Right atrium auricular region (tissue), 2 donors: ENCODE measurements around the gene SACM1L. TPM values are rescaled to one million over a fixed set of nuclear protein-coding genes. Genes with fewer than 3 reads are reported as not detected.

ENCODE experiments used
- DNase-seq: peaks from one replicate; pipeline ENCODE4 v3.0.0-alpha.2; 2019; ENCODE audit warnings: low spot score
- H3K27ac ChIP-seq, 2 donors: fragments of 200-600 bp; sonication (generic); 1 replicate in 1 of 2; 2 replicates in 1 of 2; pipeline ENCODE4 v1.5.1; 2016 to 2019
- H3K27me3 ChIP-seq, 2 donors: fragments of 200-600 bp; sonication (generic); one replicate each; pipeline versions ENCODE4 v1.5.1 to v1.6.0; 2017 to 2019
- H3K36me3 ChIP-seq: fragments of 200-600 bp; sonication (generic); one replicate; pipeline ENCODE4 v1.5.1; 2016
- H3K4me1 ChIP-seq, 2 donors: fragments of 200-600 bp; sonication (generic); one replicate each; pipeline versions ENCODE4 v1.5.1 to v1.6.0; 2017 to 2019
- H3K4me3 ChIP-seq, 2 donors: fragments of 200-600 bp; sonication (generic); 1 replicate in 1 of 2; 2 replicates in 1 of 2; pipeline ENCODE4 v1.5.1; 2017 to 2019; ENCODE audit warnings: mild to moderate bottlenecking in 1 of 2, moderate library complexity in 1 of 2
- H3K9me3 ChIP-seq, 2 donors: fragments of 200-600 bp; sonication (generic); one replicate each; pipeline ENCODE4 v1.5.1; 2019
- CTCF ChIP-seq, 2 donors: fragments of 200-600 bp; sonication (generic); IDR thresholded peaks; one replicate each; pipeline ENCODE4 v1.5.1; 2019; ENCODE audit warnings: antibody characterized with exemption in 2 of 2
- total RNA-seq, 2 donors: library from RNA; depleted of rRNA; stranded (reverse); fragments of >200 nt; gene quantifications; one replicate each; pipeline ENCODE4 v1.1.0, GENCODE V29; 2016

The SACM1L gene
- total RNA-seq, 2 donors from 2014 or later, result 16.6 to 18.7 TPM

DNA sequence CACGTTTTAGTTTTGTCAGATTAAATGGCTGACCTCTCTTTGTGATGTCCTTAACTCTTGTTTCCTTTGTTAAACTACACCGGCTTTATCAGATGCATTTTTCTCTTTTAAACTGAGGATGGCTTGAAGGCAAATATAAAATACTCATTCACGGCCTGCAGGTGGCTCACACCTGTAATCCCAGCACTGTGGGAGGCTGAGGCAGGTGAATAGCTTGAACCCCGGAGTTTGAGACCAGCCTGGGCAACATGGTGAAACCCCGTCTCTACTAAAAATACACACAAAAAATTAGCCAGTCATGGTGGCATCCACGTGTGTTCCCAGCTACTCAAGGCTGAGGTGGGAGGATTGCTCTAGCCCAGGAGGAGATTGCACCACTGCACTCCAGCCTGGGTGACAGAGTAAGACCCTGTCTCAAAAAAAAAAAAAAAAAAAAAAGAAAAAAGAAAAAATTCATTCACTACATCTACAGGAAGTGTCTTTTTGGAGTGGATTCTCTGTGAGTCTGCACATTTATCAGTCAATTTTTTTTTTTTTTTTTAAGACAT is 34.7 kb upstream of the SACM1L start:
- DNase-seq, result no peak
- H3K27me3 ChIP-seq, result no peaks in the 10 kb centered on the region
- no peak for TF ChIP-seq CTCF (IDR thresholded peaks at IDR 0.05)
- H3K27ac ChIP-seq, result peak overlapping the region in 1 of 2 donors; percentile 6
- H3K9me3 ChIP-seq, result no peaks in the 10 kb centered on the region
- no peak overlapping the region for H3K4me3 ChIP-seq
- no peaks in the 10 kb centered on the region for H3K36me3 ChIP-seq
- H3K4me1 ChIP-seq, result peaks cover 0 to 34% of the 10 kb centered on the region in 2 donors

- Histone ChIP-seq H3K4me1 (peaks cover 0 to 37% of the 10 kb centered on the region in 2 donors), H3K27ac (no peak overlapping the region)
Measured at GRCh38 chr3:45655906-45656305, 33.3 kb upstream of the SACM1L start.

DNA sequence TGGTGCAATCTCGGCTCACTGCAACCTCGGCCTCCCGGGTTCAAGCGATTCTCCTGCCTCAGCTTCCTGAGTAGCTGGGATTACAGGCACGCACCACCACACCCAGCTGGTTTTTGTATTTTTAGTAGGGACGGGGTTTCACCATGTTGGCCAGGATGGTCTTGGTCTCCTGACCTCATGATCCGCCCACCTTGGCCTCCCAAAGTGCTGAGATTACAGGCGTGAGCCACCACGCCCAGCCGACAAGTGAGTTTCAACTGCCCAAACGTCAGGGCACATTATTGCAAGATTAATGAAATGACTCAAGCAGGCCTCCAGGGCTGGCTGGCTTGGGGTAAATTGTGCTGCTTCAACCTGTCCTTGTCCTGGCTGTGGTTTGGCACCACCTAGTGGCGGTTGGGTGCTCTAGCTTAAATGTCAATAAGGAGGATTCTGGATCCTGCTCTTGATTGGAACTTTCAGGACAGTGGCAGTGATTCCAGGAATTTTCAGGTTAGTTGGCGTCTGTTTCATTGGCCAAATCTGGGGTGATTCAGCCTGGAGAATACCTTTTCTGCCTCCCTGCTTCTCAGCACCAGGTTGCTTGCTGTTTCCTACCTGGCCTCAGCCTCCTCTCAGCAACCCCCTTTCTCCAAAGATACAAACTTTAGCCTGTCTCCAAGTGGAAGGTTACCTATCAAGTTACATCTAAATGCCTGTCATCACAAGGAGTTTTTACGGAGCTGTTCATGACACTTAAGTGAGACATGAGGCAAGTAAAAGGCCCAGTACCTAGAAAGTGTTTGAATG is 32.4 kb upstream of the SACM1L start:
- no peaks in the 10 kb centered on the region for H3K36me3 ChIP-seq
- H3K27me3 ChIP-seq, result no peaks in the 10 kb centered on the region
- peak; percentile 97 for DNase-seq
- no peaks in the 10 kb centered on the region for H3K9me3 ChIP-seq
- H3K27ac ChIP-seq, result no peak overlapping the region
- TF ChIP-seq CTCF (IDR thresholded peaks at IDR 0.05), result peak; percentile 82 to 94
- H3K4me1 ChIP-seq, result peaks cover 0 to 37% of the 10 kb centered on the region in 2 donors
- no peak overlapping the region for H3K4me3 ChIP-seq

More at GRCh38 chr3:45655906-45656305, 33.3 kb upstream of the SACM1L start:
- Histone ChIP-seq H3K9me3 (no peaks in the 10 kb centered on the region), H3K36me3 (no peaks in the 10 kb centered on the region), H3K4me3 (no peak overlapping the region), H3K27me3 (no peaks in the 10 kb centered on the region)
- DNase-seq, result no peak
- TF ChIP-seq CTCF (IDR thresholded peaks at IDR 0.05), result no peak

DNA sequence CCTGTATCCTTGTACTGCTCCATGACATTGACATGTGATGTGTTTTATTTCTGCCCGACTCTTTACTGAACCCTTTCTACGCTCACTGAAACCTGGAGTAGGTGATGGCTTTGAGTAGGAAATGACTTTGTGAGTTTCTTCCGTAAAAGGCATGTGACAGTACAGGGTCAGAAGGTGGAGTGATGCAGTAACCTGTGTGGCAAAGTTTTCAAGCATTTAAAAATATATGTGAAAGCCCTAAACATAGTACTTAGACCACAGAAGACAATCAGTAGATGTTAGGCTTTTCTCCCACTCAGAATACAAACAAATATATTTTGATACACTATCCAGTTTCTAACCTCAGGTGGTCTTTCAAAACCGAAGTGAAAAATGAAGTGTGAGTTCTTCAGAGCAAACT is 31.3 kb upstream of the SACM1L start:
- H3K9me3 ChIP-seq, result no peaks in the 10 kb centered on the region
- no peak for DNase-seq
- TF ChIP-seq CTCF (IDR thresholded peaks at IDR 0.05), result no peak
- H3K27ac ChIP-seq, result no peak overlapping the region
- no peak overlapping the region for H3K4me3 ChIP-seq
- no peaks in the 10 kb centered on the region for H3K27me3 ChIP-seq
- H3K4me1 ChIP-seq, result peaks cover 0 to 32% of the 10 kb centered on the region in 2 donors
- H3K36me3 ChIP-seq, result no peaks in the 10 kb centered on the region

DNA sequence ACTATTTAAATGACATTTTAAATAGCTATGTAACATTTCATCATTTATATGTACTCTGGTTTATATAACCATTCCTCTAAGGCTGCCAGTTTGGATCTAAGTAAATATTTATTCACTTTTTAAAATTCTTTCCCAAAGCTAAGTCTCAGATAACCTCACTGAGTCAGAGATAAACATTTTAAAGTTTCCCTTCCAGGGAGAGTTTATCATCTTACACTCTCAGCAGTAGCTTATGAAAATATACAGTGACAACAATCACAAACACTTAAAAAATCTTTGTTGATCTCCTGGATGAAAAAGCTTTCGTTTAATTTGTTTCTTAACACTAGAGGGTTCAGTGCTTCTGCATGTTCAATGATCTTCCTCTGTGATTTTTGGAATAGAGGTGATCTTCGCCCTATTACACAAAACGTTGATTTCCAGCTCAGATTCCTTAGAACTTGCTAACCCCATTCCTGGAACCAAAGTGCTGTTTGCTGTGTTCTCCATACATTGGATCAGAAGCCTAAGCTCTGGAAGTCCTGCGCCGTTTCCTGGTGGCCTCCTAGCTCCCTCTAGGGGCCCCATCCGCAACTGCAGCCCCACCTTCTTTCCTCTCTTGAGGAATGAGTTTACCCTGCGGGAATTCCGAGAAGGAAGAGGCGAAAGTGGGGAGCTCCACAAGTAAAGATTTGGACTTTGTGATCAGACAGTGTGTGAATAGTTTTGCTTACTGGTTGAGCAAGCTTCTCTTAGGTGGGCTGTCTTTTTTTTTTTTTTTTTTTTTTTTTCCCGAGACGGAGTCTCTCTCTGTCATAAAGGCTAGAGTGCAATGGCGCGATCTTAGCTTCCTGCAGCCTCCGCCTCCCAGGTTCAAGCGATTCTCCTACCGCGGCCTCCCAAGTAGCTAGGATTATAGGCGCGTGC is 29.3 kb upstream of the SACM1L start:
- no peaks in the 10 kb centered on the region for H3K36me3 ChIP-seq
- peak; percentile 75 for DNase-seq
- no peaks in the 10 kb centered on the region for H3K27me3 ChIP-seq
- H3K27ac ChIP-seq, result no peak overlapping the region
- no peak overlapping the region for H3K4me3 ChIP-seq
- H3K9me3 ChIP-seq, result no peaks in the 10 kb centered on the region
- peak; percentile 93 to 96 for TF ChIP-seq CTCF (IDR thresholded peaks at IDR 0.05)
- H3K4me1 ChIP-seq, result peaks cover 0 to 21% of the 10 kb centered on the region in 2 donors
